Left lobe of liver (tissue), 2 donors: Measurements from ENCODE around the gene AARSD1. TPM values are rescaled to one million over a fixed set of nuclear protein-coding genes. Genes with fewer than 3 reads are reported as not detected.
A peak's percentile ranks its signal among the peaks of the same experiment; 100 is the strongest.
"Not testable (repeated sequence)": the region's sequence is repeated elsewhere in the genome, so short reads cannot be mapped to it uniquely, and the experiment has no call there.

ENCODE experiments used
- ATAC-seq: fragments of 200-7000 bp; cut with Tn5 transposase; one replicate; pipeline ENCODE4 v1.9.1; 2020; ENCODE audit warnings: mild to moderate bottlenecking, moderate library complexity
- DNase-seq: peaks from one replicate; pipeline ENCODE4 v3.0.0-alpha.2; 2020; ENCODE audit warnings: low spot score
- total RNA-seq: library from RNA; stranded (reverse); gene quantifications from one replicate; pipeline ENCODE4 v1.2.1, GENCODE V29; 2021
- donor health status: DM: no; HTN: no; CAD: no; lungs with moderate emphysema.
- donor health status: DM: no; HTN: yes; CAD: no.

AARSD1 gene
- total RNA-seq, 1 donor from 2014 or later: 17.2 TPM

DNA sequence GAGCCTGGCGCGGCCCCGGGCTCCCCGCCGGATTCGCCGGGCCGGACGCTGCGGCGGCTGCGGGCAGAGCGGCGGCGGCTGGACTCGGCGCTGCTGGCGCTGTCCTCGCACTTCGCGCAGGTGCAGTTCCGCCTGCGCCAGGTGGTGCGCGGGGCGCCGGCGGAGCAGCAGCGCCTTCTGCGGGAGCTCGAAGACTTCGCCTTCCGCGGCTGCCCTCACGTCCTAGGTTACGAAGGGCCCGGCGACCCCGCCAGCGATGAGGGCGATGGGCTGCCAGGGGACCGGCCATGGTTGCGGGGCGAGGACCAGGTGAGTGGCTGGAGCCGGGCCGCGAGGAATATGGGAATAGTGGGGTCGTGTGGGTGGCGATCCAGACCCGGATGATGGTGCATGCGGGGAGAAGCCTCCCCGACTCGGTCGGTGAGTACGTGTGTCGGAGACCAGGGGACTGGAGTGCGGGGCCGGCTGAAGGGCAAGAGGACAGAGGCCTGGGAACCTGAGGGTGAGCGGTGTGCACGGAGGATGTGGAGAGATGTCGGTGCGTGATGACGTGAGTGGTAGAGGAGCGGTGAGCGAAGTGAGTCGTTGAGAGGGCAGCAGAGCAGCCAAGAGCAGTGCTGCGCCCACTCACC lies 16.6 kb upstream of the AARSD1 start:
- DNase-seq (peak; percentile 56), ATAC-seq (peak; percentile 86)

DNA sequence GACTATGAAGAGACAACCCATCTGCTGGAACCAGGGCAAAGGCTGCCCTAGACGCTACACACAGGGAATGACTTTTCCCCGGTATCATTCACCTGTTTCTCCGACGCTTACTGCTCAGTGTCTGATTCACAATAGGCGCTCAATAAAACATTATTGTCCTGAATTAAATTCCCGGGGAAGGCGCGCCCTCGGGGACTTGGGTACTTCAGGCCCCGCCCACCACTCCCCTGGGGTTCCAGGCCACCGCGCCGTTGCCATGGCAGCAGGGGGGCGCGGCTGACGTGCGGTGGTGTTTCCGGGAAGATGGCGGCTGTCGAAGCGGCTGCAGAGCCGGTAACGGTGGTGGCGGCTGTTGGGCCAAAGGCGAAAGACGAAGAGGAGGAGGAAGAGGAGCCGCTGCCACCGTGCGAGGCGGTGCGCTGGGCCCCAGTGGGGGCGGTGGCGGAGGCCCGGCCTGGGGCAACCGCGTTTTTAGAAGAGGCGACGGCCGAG lies 16.1 kb upstream of the AARSD1 start, which contains the start of gene RUNDC1:
RUNDC1 (plus strand) TSS at position 292 of the 492 bp plus-strand sequence; CDS start at position 304, 12 bp downstream.
- DNase-seq (peak; percentile 93), ATAC-seq (peak; percentile 95)

GRCh38 chr17:42979511-42980273 lies 15.4 kb upstream of the AARSD1 start, which contains the start of gene PTGES3L:
TSS of gene PTGES3L (minus strand) at chr17:42980080. CDS start at chr17:42980053, 27 bp downstream.
- ATAC-seq (no peak), DNase-seq (no peak)

GRCh38 chr17:42975701-42976100 lies 11.4 kb upstream of the AARSD1 start:
- ATAC-seq, DNase-seq: not testable (repeated sequence)

DNA sequence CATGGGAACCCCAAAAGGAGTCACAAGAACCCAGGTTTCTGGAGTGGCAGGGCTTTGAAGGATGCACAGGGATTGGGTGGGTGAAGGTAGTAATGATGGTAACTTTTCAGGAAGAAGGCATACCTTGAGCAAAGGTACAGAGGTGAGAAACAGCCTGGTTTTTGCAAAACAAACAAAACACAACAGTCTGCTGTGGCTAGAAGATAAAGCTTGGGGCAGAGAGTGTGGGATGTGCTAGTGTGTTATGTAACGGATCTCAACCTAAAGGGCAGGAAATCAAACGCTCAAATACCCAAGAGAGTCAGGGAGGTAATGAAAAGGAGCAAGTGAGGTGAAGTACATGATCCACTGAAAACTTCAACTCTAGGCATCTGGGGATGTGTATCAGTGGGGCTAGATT lies 11.0 kb upstream of the AARSD1 start:
- DNase-seq (no peak), ATAC-seq (no peak)

DNA sequence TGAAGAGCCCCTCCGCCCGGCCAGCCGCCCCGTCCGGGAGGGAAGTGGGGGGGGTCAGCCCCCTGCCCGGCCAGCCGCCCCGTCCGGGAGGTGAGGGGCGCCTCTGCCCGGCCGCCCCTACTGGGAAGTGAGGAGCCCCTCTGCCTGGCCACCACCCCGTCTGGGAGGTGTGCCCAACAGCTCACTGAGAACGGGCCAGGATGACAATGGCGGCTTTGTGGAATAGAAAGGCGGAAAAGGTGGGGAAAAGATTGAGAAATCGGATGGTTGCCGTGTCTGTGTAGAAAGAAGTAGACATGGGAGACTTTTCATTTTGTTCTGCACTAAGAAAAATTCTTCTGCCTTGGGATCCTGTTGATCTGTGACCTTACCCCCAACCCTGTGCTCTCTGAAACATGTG lies 9.1 kb upstream of the AARSD1 start:
- not testable (repeated sequence) for ATAC-seq, DNase-seq

GRCh38 chr17:42971589-42971988 lies 7.3 kb upstream of the AARSD1 start:
- ATAC-seq: no peak
- no peak for DNase-seq

GRCh38 chr17:42969001-42969581 lies 4.8 kb upstream of the AARSD1 start:
- no peak for DNase-seq
- no peak for ATAC-seq

DNA sequence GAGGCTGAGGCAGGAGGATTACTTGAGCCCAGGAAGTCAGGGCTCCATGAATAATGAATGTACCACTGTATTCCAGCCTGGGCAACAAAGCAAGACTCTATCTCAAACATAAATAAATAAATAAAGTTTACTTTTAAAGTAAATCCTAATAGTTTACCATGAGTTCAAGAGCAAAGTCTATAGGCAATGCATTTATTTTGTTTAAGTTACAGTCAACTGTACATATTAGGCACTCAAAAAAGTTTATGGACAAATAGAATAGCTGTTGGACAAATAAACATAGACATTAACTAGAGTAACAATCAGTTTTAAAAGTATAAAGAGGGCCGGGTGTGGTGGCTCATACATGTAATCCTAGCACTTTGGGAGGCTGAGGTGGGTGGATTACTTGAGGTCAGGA lies 3.7 kb upstream of the AARSD1 start:
- no peak for ATAC-seq
- no peak for DNase-seq

DNA sequence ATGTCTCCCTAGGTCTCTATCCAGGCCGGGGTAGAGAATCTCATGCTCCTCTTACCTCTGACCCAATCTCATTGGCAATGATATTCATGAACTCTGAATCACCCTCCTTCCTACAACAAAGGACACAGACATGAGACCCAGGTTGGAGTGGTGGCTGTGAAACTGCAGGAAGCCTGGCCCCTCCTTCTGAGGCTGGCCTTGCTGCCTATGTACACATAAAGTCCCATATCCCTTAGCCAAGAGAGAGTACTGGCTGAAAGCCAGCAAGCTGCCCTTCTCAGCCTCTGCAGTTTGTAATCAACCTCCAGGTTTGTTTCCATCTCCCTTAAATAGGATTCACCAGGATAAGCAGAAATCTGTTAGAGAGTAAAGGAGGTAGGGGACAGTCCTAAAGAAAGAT lies 10.6 kb downstream of the AARSD1 start:
- DNase-seq: no peak

DNA sequence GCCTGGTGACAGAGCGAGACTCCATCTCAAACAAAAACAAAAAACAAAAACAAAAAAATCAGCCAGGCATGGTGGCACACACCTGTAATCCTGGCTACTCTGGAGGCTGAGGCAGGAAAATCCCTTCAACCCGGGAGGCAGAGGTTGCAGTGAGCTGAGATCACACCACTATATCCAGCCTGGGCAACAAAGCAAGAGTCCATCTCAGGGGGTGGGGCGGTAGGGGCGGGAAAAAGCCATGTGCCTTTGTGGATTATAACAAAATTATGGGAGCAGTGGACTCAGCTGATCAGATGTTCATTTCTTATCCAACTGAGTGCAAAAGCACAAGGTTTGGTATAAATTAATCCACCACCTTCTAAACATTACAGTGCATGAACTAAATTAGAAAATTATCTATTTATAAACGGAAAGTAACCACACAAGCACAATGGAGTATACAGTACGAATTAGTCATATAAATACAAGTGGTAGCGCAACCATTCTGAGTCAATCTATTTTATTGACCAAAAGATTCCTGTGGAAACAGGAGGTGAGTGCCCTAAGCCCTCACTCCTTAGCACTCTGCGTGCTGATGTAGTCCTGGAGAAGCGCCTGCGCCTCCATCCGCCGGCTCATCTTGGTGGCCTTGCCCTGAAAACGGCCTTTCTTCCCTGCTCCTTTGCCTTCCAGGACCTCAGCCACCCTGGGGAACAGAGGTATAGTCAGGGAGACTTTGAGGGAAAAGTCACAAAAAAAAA lies 14.0 kb downstream of the AARSD1 start:
- ATAC-seq: no peak
- DNase-seq: no peak

More for the DNA sequence above, 10.6 kb downstream of the AARSD1 start:
- no peak for ATAC-seq

GRCh38 chr17:42946812-42947211 lies 17.4 kb downstream of the AARSD1 start:
- DNase-seq (no peak), ATAC-seq (no peak)

- ATAC-seq: no peak
- no peak for DNase-seq
Observed at GRCh38 chr17:42944211-42944610, 20.0 kb downstream of the AARSD1 start.

DNA sequence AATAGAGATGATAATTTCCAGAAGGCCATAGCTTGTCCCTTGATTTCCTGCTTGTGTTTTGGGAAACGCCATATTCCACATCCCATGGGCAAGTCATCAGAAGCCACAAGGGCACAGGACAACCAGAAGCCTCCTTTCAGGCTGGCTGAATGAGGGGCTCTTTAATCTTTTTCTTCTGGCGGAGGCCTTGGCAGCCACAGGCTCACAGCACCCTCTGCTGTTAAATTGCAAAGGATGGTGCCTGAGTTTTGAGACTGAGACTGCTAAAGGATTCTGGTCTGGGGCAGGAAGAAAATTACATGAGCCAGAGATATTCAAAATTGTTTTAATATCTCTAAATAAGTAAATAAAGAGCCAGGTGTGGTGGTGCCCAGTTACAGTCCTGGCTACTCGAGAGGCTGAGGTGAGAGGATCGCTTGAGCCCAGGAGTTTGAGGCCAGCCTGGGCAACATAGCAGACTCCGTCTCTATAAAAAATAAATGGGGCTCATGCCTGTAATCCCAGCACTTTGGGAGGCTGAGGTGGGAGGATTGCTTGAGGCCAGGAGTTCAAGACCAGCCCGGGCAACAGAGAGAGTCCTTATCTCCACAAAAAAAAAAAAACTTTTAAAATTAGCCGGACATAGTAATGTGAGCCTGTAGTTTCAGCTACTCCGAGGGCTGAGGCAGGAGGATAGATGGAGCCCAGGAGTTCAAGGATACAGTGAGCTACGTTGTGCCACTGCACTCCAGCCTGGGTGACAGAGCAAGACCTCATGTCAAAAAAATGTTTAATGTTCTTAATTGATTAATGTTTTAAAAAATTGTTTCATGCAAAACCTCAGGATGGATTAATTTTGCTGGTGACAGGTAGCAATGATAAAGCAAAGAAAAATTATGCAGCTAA lies 26.3 kb downstream of the AARSD1 start:
- ATAC-seq (peak; percentile 90), DNase-seq (no peak)

DNA sequence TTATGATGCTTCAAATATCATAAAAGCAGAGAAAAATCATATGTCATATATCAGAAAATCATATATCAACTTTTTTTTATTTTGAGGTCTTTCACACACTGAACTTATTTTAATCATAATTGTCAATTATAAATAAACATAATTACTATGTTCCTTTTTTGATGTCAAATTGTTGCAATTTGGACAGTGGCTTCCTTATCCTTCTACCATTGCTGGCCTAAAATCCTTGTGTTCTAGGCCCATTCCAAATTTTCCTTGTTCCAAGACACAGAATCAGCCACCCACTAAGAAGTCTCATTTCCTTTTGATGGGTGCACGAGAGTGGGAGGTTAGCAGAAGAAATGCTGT lies 34.8 kb downstream of the AARSD1 start:
- no peak for ATAC-seq
- DNase-seq: no peak

GRCh38 chr17:42928714-42929496 lies 35.3 kb downstream of the AARSD1 start:
- ATAC-seq (peak; percentile 98), DNase-seq (peak; percentile 58)

DNA sequence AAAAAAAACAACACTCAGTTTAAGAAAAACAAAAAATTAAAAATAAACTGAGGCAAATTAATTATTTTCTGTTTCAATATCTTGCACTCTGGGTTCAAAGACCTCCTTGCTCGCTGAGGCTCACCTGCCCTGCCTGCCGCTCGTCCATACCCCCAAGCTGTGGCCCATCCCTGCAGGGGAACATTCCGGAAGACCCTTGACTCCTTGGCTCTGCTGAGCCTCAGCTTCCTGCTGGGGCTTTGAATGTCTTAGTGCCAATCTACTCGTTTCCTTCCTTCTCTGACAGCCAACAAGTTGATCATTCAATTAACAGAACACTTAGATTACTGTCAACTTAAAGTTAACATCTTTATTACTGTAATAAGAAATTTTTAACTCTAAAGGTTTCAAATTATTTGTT lies 39.4 kb downstream of the AARSD1 start:
- ATAC-seq: no peak
- no peak for DNase-seq

GRCh38 chr17:42923472-42923871 lies 40.8 kb downstream of the AARSD1 start:
- DNase-seq, ATAC-seq: not testable (repeated sequence)

- no peak for ATAC-seq
- DNase-seq: no peak
Observed at GRCh38 chr17:42922294-42922693, 42.0 kb downstream of the AARSD1 start.
